Hepatocyte (in vitro differentiated cells): ENCODE data around the gene LY6G5C. TPM values are rescaled to one million over a fixed set of nuclear protein-coding genes. Genes with fewer than 3 reads are reported as not detected.
A peak's percentile ranks its signal among the peaks of the same experiment; 100 is the strongest.

ENCODE experiments used
- DNase-seq: peaks from one replicate; pipeline ENCODE4 v3.0.0-alpha.2; 2016; ENCODE audit warnings: low spot score
- H2AFZ ChIP-seq: fragments of 200-600 bp; sonication (generic); 2 replicates; pipeline ENCODE4 v1.6.0; 2016; ENCODE audit warnings: antibody characterized with exemption, mild to moderate bottlenecking
- H3K27ac ChIP-seq: fragments of 200-600 bp; sonication (generic); 2 replicates; pipeline ENCODE4 v1.5.1; 2016; ENCODE audit warnings: mild to moderate bottlenecking
- H3K27me3 ChIP-seq: fragments of 200-600 bp; sonication (generic); 2 replicates; pipeline ENCODE4 v1.6.1; 2016
- H3K36me3 ChIP-seq: fragments of 200-600 bp; sonication (generic); replicated peaks from 2 replicates; pipeline ENCODE4 v1.5.1; 2016; ENCODE audit warnings: low read depth; ENCODE audit not compliant: insufficient read depth
- H3K4me1 ChIP-seq: fragments of 200-600 bp; sonication (generic); 2 replicates; pipeline ENCODE4 v1.5.1; 2016; ENCODE audit warnings: mild to moderate bottlenecking, moderate library complexity; ENCODE audit not compliant: insufficient read depth
- H3K4me2 ChIP-seq: fragments of 200-600 bp; sonication (generic); 2 replicates; pipeline ENCODE4 v1.6.0; 2016
- H3K4me3 ChIP-seq: fragments of 200-600 bp; sonication (generic); 2 replicates; pipeline ENCODE4 v1.5.1; 2016; ENCODE audit warnings: mild to moderate bottlenecking
- H3K79me2 ChIP-seq: fragments of 200-600 bp; sonication (generic); 2 replicates; pipeline ENCODE4 v1.6.0; 2017; ENCODE audit warnings: mild to moderate bottlenecking
- H3K9me2 ChIP-seq: fragments of 200-600 bp; sonication (generic); replicated peaks from 2 replicates; pipeline ENCODE4 v1.6.0; 2017; ENCODE audit warnings: mild to moderate bottlenecking; ENCODE audit not compliant: insufficient read depth
- H3K9me3 ChIP-seq: fragments of 200-600 bp; sonication (generic); 2 replicates; pipeline ENCODE4 v1.5.1; 2016; ENCODE audit warnings: low read depth, mild to moderate bottlenecking
- H4K20me1 ChIP-seq: fragments of 200-600 bp; sonication (generic); 2 replicates; pipeline ENCODE4 v1.6.0; 2016; ENCODE audit warnings: mild to moderate bottlenecking; ENCODE audit not compliant: insufficient read depth, poor library complexity, severe bottlenecking
- EZH2 ChIP-seq: fragments of 200-600 bp; sonication (generic); IDR thresholded peaks from 2 replicates; pipeline ENCODE4 v1.6.1; 2016; ENCODE audit warnings: antibody characterized with exemption, mild to moderate bottlenecking, borderline replicate concordance
- EZH2phosphoT487 ChIP-seq: fragments of 200-600 bp; sonication (generic); IDR thresholded peaks from one replicate; pipeline ENCODE4 v1.6.1; 2018; ENCODE audit warnings: antibody characterized with exemption, mild to moderate bottlenecking, low read depth, moderate library complexity; ENCODE audit not compliant: unreplicated experiment, severe bottlenecking
- WGBS: methylation state at CpG from one replicate; pipeline ENCODE4 v1.1.6; 2016; ENCODE audit warnings: low lambda C conversion rate; ENCODE audit errors: missing lambda C conversion rate; 5-methylcytosine and 5-hydroxymethylcytosine counted together
- polyA plus RNA-seq: library from polyadenylated mRNA; unstranded; fragments of >200 nt; fragmentation: Nextera tagmentation; extraction: Ambion mirVana; gene quantifications from 2 replicates; pipeline ENCODE4 v1.2.1, GENCODE V29; 2016
- total RNA-seq: library from RNA; depleted of rRNA; stranded (reverse); fragments of >200 nt; gene quantifications from 2 replicates; pipeline ENCODE4 v1.2.3, GENCODE V29; 2014
- TF ChIP-seq, protein P1 (sequence below): fragments of 200-600 bp; sonication (generic); IDR thresholded peaks from 2 replicates; pipeline ENCODE4 v1.5.1; 2016; ENCODE audit warnings: antibody characterized with exemption, mild to moderate bottlenecking; ENCODE audit not compliant: poor library complexity

LY6G5C gene
- total and polyA plus RNA-seq, 2 experiments from 2014 or later = 0.63 TPM; not detected in 1

DNA sequence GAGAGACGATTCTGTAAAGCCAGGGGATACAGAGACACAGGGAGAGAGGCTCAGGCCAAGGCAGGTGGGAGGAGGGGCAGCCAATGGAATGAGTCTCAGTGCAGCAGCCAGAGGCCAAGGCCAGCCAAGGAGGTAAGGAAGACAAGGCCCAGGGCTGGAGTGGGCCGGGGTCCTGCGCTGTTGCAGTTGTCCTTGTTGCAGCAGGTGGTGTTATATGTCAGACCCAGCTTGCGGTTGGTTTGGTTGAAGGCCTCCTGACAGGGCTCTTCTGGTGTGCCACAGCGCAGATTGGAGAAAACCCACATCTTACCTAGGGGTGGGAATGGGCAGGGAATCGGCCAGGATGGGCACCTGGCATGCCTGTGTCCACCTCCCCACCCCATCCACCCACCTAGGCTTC is 38.1 kb upstream of the LY6G5C start:
- whole genome bisulfite sequencing = 84% methylated on average over 6 of the region's 6 CpGs
- Histone ChIP-seq H3K36me3 (no peaks in the 10 kb centered on the region), H3K27ac (no peak overlapping the region), H3K79me2 (no peaks in the 10 kb centered on the region), H3K9me2 (no peaks in the 10 kb centered on the region), H2AFZ (no peak overlapping the region), H3K9me3 (no peaks in the 10 kb centered on the region), H3K4me3 (no peak overlapping the region), H3K4me1 (peaks cover 17% of the 10 kb centered on the region), H3K4me2 (no peak overlapping the region), H4K20me1 (no peaks in the 10 kb centered on the region), H3K27me3 (no peaks in the 10 kb centered on the region)
- DNase-seq = no peak
- TF ChIP-seq, protein P1, sequence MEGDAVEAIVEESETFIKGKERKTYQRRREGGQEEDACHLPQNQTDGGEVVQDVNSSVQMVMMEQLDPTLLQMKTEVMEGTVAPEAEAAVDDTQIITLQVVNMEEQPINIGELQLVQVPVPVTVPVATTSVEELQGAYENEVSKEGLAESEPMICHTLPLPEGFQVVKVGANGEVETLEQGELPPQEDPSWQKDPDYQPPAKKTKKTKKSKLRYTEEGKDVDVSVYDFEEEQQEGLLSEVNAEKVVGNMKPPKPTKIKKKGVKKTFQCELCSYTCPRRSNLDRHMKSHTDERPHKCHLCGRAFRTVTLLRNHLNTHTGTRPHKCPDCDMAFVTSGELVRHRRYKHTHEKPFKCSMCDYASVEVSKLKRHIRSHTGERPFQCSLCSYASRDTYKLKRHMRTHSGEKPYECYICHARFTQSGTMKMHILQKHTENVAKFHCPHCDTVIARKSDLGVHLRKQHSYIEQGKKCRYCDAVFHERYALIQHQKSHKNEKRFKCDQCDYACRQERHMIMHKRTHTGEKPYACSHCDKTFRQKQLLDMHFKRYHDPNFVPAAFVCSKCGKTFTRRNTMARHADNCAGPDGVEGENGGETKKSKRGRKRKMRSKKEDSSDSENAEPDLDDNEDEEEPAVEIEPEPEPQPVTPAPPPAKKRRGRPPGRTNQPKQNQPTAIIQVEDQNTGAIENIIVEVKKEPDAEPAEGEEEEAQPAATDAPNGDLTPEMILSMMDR = no peak
- TF ChIP-seq EZH2phosphoT487 (no peak), EZH2 (no peak)

- no peaks in the 10 kb centered on the region for H3K9me3 ChIP-seq
- H3K4me1 ChIP-seq = peaks cover 25% of the 10 kb centered on the region
- H3K9me2 ChIP-seq = no peaks in the 10 kb centered on the region
- H4K20me1 ChIP-seq = no peaks in the 10 kb centered on the region
- no peak for DNase-seq
- WGBS = 67% methylated on average over 1 of the region's 1 CpG
- no peak overlapping the region for H3K4me3 ChIP-seq
- H3K27ac ChIP-seq = no peak overlapping the region
- H3K79me2 ChIP-seq = no peaks in the 10 kb centered on the region
- no peaks in the 10 kb centered on the region for H3K36me3 ChIP-seq
- H3K27me3 ChIP-seq = no peaks in the 10 kb centered on the region
- TF ChIP-seq EZH2phosphoT487 (no peak), EZH2 (no peak)
- TF ChIP-seq, protein P1 = no peak
- no peak overlapping the region for H2AFZ ChIP-seq
- no peak overlapping the region for H3K4me2 ChIP-seq
Observed at GRCh38 chr6:31718265-31718664, 37.4 kb upstream of the LY6G5C start.

GRCh38 chr6:31717499-31718222 is 36.8 kb upstream of the LY6G5C start:
- TF ChIP-seq EZH2 (no peak), EZH2phosphoT487 (no peak)
- TF ChIP-seq, protein P1 = no peak
- WGBS = 56% methylated on average over 10 of the region's 10 CpGs
- Histone ChIP-seq H3K4me1 (peaks cover 25% of the 10 kb centered on the region), H3K79me2 (no peaks in the 10 kb centered on the region), H3K4me3 (no peak overlapping the region), H4K20me1 (no peaks in the 10 kb centered on the region), H3K9me3 (no peaks in the 10 kb centered on the region), H3K27me3 (no peaks in the 10 kb centered on the region), H3K9me2 (no peaks in the 10 kb centered on the region), H2AFZ (no peak overlapping the region), H3K27ac (no peak overlapping the region), H3K4me2 (no peak overlapping the region), H3K36me3 (no peaks in the 10 kb centered on the region)
- DNase-seq = peak; percentile 26
